ENCODE results near the gene ABHD6.
"Not testable (repeated sequence)": the region's sequence is repeated elsewhere in the genome, so short reads cannot be mapped to it uniquely, and the experiment has no call there.

ABHD6 gene

DNA sequence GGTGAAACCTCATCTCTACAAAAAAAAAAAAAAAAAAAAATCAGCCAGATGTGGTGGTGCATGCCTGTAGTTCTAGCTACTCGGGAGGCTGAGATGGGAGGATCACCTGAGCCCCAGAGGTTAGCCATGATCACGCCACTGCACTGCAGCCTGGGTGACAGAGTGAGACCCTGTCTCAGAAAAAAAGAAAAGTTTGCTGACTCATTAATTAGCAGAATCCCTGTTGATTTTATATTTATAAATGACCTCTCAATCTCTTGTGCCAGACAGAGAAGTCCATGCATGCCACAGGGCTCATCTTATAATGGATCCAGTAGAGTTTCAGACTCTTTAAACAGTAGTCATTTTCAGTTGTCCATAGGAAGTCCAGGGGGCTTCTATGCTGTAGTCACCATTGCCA is 32.9 kb downstream of the ABHD6 start:
- no peak for DNase-seq
- intact Hi-C loops (cut with DNase I): no loop called here

DNA sequence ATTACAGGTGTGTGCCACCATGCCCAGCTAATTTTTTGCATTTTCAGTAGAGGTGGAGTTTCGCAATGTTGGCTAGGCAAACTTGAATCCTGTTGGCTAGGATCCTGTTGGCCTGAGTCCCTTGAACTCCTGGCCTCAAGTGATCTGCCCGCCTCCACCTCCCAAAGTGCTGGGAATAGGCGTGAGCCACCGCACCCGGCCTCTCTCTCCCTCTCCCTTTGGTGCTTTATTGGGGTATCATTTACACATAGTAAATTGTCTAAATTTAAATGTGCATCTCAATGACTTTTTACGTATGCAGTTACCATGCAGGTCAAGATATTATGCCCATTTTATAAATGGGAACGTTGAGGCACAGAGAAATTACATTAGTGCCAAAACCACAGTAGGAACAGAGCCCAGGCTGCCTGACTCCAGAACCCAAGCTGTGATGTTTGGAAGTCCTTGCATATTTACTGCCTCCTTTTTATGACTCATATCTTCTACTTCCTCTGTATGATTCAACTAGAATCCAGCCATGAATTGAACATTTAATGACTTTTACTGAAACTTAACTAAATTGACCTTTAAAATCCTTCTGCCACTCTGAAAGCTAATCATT is 34.4 kb downstream of the ABHD6 start:
- no peak for DNase-seq
- intact Hi-C loops (cut with DNase I): no loop called here

DNA sequence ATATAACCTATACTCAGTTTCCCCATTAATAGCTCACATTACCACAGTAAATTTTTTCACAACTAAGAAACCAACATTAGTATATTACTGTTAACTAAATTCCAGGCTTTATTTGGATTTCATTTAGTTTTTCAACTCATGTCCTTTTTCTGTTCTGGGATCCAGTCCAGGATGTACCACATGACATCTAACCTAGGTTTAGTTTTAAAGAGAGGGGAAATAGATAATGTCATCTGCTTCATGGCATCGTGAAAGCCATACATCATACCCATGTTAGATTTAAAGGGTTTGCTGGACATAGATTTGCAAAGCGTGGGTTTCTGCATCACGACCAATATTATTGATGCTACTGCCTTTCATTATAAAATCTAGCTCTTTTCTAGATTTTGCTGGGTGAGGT is 35.3 kb downstream of the ABHD6 start:
- DNase-seq: no peak
- intact Hi-C loops (cut with DNase I): no loop called here

DNA sequence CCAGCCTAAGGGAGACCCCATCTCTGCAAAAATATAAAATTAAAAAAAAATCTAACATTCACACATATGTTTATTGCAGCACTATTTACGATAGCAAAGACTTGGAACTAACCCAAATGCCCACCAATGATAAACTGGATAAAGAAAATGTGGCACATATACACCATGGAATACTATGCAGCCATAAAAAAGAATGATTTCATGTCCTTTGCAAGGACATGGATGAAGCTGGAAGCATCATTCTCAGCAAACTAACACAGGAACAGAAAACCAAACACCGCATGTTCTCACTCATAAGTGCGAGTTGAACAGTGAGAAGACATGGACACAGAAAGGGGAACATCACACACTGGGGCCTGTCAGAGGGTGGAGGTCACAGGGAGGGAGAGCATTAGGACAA is 35.8 kb downstream of the ABHD6 start:
- DNase-seq; intact Hi-C loops (cut with DNase I): not testable (repeated sequence)

DNA sequence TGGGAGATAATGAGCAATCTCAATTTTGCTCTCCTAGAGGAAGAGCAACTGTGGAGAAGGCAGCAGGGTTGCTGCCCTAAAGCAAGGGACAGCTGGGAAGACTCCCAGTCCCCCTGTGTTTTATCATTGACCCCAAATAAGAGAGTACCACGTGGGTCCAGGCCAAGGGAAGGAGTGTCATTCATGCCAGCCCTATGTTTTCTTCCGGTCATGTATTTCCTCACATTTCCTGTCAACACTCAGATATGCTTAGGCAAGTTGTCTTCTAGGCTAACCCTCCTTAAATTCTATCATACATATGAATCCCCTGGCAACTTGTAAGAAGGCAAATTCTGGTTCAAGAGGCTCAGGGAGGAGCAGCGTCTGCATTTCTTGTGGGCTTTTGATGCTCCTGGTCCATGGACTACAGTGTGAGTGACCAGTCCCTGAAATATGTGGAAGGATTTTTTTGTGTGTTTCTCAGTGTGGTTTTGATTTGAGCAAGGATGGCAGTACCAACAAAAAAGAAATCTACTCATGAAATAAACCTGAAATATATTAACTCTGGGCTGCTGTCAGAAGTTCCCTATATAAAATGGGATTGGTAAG is 36.5 kb downstream of the ABHD6 start:
- DNase-seq: no peak
- intact Hi-C loops (cut with DNase I): no loop called here

DNA sequence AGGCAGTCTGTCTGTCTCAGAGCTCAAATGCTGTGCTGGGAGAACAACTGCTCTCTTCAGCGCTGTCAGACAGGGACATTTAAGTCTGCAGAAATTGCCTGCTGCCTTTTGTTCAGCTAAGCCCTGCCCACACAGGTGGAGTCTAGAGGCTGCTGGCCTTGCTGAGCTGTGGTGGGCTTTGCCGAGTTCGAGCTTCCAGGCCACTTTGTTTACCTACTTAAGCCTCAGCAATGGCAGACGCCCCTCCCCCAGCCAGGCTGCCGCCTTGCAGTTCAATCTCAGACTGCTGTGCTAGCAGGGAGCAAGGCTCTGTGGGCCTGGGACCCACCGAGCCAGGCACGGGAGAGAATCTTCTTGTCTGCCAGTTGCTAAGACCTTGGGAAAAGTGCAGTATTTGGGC is 43.5 kb downstream of the ABHD6 start:
- intact Hi-C loops (cut with DNase I): no loop called here
- no peak for DNase-seq

DNA sequence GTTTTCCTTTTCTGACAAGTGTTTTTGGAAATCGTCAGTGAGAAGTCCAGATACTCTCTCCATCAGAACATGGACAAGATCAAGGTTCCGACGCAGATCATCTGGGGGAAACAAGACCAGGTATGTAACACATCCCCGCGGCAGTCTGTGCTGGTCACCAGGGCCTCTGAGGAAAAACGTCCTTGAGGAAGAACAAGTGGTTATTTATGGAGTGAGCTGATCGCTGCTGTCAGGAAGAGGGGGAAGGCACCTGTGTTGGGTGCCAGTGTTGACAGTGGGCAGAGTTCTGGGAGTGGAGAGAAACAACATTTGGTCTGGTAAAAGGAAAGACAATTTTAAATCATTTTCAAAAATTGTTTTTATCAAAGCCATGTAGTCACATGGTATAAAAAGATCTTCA is 47.7 kb downstream of the ABHD6 start:
- DNase-seq: no peak
- intact Hi-C loops (cut with DNase I): no loop called here

DNA sequence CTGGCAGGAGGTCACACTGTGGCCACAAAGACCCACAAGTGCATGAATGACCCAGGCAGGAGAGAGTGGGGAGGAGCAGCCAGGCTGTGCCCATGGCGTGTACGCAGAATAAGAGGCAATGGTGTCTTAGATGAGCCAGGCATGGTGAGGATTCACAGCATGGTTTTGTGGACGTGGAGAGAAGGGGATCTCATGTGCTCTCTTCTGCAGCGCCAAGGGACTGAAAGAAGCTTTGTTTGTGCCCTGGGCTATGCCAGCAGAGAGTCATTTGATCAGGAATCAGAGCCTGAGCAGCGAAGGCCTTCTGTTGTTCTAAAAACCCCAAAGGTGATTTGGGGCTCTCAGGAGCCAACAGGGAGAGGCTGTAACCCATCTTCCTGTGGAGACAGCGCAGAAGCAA is 49.8 kb downstream of the ABHD6 start:
- intact Hi-C loops (cut with DNase I): no loop called here
- peak in 6 of 10 donors; percentile 18 to 93 (median 54) for DNase-seq

DNA sequence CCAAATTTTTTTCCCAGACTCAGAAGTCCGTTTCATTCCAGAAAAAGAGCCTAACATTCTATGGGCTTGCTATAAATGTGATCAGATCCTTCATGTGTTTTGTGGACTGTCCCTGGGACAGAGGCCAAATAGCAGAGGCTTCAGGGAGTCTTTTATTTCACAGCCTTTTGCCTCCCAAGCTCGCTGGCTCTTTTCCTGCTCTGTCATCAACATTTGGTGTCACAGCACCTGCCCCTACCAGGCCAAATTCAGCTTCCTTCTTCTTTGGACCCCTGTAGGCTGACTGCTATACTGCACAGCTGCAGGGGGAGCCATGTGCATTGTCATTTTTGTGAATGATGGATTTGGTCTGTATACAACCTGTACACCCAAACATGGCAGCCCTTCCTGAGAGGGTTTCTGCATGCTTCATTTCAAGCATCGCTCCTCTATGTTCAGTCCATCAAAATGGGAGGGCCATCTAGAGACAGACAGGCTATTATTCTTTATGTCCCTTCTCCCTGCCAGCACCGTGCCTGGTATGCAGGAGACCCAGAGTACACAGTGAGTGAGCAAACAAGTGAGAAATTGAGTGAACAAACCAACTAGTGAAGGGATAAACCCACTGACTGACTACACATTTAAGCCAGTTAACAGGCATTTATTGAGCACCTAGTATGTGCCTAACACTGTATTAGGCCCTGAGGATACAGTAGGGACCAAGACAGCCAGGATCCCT is 50.6 kb downstream of the ABHD6 start:
- no peak for DNase-seq
- intact Hi-C loops (cut with DNase I): no loop called here

DNA sequence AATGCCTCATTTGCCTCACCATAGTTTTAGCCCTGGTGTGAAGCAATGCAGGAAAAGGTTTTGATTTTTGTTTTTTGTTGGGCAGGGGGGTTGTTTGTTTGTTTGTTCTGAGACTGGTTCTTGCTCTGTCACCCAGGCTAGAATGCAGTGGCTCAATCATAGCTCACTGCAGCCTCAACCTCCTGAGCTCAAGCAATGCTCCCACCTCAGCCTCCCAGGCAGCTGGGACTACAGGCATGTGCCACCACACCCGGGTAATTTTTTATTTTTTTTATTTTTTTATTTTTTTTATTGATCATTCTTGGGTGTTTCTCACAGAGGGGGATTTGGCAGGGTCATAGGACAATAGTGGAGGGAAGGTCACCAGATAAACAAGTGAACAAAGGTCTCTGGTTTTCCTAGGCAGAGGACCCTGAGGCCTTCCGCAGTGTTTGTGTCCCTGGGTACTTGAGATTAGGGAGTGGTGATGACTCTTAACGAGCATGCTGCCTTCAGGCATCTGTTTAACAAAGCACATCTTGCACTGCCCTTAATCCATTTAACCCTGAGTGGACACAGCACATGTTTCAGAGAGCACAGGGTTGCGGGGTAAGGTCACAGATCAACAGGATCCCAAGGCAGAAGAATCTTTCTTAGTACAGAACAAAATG is 51.5 kb downstream of the ABHD6 start:
- intact Hi-C loops (cut with DNase I); DNase-seq: not testable (repeated sequence)

DNA sequence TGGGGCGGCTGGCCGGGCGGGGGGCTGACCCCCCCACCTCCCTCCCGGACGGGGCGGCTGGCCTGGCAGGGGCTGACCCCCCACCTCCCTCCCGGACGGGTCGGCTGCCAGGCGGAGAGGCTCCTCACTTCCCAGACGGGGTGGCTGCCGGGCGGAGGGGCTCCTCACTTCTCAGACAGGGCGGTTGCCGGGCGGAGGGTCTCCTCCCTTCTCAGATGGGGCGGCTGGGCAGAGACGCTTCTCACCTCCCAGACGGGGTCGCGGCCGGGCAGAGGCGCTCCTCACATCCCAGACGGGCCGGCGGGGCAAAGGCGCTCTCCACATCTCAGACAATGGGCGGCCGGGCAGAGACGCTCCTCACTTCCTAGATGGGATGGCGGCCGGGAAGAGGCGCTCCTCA is 52.9 kb downstream of the ABHD6 start:
- intact Hi-C loops (cut with DNase I); DNase-seq: not testable (repeated sequence)

DNA sequence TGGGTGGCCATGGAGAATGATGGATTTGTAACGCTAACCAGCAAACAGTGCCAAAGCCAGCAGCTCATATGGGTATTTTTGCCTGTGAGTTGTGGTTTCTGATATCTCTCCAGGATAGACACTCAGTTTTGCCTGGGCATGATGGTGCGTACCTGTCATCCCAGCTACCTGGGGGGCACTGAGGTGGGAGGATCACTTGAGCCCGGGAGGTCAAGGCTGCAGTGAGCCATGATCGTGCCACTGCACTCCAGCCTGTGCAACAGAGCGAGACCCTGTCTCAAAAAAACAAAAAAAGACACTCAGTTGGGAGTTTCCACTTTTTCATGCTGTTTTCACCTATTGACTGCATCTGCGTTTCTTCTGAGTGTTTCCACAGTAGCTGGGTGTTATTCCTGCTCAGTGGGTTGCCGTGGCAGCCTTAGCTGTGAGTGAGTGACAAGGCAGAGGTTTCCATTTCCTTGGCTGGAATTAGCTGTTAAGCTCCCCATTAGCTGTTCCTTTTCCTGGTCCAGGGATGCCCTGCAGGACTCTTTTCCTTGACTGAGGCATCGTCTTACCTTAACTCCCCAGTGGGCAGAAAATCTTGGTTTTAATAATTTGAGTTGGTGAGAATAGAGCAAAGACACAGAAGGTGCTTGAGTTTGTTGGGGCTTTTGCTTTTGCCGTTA is 54.2 kb downstream of the ABHD6 start:
- DNase-seq: no peak

DNA sequence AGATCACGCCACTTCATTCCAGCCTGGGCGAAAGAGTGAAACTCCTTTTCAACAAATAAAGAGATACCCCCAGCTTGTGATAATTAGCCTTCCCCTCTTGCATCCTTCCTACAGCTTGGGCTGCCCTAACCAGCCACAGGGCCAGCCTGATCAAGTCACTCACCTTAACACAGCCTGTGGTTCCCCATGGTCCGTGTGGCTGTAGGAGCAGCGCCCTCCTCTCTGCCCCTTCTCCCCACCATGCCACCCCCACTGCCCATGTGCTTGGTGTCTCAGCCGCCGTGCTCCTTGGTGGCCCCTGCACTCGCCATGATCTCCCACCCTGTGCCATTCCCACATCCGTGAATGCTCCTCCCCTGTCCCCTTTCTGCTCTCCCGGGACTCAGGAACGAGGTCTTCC is 55.3 kb downstream of the ABHD6 start:
- intact Hi-C loops (cut with DNase I): no loop called here
- no peak for DNase-seq

More for the DNA sequence above, 54.2 kb downstream of the ABHD6 start:
- intact Hi-C loops (cut with DNase I): no loop called here

DNA sequence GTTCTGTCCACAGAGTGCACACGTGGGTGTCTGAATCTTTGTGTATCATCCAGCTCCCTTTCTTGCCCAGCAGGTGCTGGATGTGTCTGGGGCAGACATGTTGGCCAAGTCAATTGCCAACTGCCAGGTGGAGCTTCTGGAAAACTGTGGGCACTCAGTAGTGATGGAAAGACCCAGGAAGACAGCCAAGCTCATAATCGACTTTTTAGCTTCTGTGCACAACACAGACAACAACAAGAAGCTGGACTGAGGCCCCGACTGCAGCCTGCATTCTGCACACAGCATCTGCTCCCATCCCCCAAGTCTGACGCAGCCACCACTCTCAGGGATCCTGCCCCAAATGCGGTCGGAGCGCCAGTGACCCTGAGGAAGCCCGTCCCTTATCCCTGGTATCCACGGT is 55.9 kb downstream of the ABHD6 start:
- intact Hi-C loops (cut with DNase I): no loop called here
- peak in 8 of 10 donors; percentile 50 to 95 (median 62) for DNase-seq

DNA sequence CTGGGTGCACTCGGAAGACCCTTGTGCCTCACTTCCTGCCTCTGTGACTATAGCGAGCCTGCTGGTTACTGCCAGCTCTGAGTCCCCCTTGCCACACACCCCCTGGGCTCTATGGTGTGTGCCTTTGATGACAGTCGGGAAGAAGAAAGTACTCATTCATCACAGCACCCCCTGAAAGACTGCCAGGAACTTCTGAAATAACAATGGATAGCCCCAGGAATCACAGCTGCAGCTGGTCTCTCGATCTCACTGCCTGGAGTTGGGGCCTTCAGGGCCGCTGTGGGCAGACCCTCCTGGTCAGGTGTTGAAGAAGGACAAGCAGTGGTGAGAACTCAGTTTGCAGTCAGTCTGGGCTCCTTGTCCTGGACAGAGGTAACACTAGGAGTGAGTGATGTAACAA is 58.7 kb downstream of the ABHD6 start:
- DNase-seq: peak in 8 of 10 donors; percentile 33 to 94 (median 60)

DNA sequence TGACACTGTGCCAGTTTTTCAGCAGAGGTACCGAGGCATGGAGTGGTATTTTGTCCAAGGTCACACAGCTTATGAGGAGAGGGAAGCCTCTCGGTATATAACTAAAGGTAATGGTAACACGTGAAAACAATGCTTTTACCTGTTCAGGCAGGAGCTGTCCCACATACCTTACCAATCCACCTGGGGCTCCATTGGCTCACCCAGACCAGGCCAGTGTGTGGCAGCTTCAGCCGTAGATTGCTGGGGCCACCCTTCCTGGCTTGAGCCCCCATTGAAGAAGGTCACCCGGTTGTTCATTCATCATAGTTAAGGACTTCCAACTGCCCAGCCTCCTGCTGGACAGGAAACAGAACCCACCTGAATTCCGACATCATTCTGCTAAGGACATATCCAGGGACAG is 59.3 kb downstream of the ABHD6 start:
- no peak for DNase-seq
- intact Hi-C loops (cut with DNase I): no loop called here

More for the DNA sequence above, 58.7 kb downstream of the ABHD6 start:
- intact Hi-C loops (cut with DNase I): no loop called here

DNA sequence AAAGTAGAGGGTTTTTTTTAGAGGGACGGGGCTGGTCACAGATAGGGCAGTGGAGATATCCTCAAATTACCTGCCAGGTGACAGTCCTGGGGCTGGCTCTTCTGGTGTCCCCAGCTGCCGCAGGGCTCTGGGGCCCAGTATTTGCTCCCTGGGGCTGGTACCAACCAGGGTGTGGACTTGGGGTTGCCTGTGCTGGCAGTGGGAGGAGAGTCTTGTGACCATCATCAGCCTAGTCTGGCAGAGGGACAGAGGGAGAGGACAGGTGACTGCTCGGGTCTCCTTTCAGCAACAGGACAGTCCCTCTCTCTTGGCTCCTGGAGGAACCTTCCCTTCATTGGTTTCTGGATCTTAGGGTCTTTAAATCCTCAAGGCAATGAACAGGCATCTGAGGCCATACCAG is 60.6 kb downstream of the ABHD6 start:
- DNase-seq: no peak
- intact Hi-C loops (cut with DNase I): no loop called here

DNA sequence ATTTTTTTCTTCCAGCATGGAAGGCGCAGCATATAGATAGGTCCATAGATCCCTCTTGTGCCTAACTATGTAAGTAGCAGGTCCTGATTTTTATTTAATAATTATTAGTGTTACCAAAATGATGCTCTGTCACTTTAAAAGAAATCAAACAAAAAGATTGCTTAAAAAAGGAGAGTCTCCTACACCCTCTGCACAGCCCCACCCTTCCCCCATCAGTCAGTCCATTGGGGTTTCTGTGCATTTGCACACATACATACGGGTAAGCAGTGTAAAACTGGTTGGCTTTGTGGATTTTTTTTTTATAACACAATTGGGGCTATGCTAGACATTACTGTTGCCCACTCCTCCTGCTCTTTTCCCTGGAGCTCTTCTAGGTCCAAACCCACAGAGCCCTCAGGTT is 61.5 kb downstream of the ABHD6 start:
- no peak for DNase-seq
- intact Hi-C loops (cut with DNase I): no loop called here

DNA sequence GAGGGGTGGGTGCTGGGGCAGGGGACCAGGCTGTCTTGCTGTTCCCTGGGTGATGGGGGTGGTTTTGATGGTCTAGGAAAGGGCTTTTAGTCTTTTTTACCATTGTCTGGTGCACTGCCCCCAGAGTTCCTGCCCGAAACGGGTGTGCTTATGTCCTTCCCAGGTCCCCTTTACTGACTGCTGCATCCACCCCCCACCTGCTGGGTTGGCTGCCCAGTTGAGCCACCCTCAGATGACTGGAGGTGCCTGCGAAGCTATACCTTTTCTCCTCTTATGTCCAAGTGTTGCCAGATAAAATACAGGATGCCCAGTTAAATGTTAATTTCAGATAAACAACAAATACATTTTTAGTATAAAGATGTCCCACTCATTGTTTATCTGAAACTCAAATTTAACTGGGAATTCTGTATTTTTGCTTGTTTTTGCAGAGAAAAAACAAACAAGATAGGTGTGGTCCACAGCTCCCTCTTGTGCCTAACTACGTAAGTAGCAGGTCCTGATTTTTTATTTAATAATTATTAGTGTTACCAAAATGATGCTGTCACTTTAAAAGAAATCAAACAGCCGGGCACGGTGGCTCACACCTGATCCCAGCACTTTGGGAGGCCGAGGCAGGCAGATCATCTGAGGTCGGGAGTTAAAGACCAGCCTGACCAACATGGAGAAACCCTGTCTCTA is 62.4 kb downstream of the ABHD6 start:
- no peak for DNase-seq
- intact Hi-C loops (cut with DNase I): loop anchor here (1.0 to 10.0 kb wide), 3 partner anchors 63 to 295 kb away; partner anchors contain the start of genes ABHD6 and FLNB
